ENCODE data around the gene UBXN11.
A peak's percentile ranks its signal among the peaks of the same experiment; 100 is the strongest.

Gene UBXN11, protein sequence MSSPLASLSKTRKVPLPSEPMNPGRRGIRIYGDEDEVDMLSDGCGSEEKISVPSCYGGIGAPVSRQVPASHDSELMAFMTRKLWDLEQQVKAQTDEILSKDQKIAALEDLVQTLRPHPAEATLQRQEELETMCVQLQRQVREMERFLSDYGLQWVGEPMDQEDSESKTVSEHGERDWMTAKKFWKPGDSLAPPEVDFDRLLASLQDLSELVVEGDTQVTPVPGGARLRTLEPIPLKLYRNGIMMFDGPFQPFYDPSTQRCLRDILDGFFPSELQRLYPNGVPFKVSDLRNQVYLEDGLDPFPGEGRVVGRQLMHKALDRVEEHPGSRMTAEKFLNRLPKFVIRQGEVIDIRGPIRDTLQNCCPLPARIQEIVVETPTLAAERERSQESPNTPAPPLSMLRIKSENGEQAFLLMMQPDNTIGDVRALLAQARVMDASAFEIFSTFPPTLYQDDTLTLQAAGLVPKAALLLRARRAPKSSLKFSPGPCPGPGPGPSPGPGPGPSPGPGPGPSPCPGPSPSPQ

GRCh38 chr1:26306290-26307229, at the start of gene UBXN11:
Gene UBXN11, minus strand, starts transcription at chr1:26306636. Its CDS starts 3,753 bp downstream, at chr1:26302883.
- H3K27ac ChIP-seq (ENCODE audit: low read length) = peak within 1 kb of the TSS; percentile 71
- ATAC-seq (ENCODE audit: insufficient read depth, low read depth) = peak; percentile 100
- H3K36me3 ChIP-seq (ENCODE audit: insufficient read depth, low read length) = no peaks in the 10 kb centered on the region
- H3K79me2 ChIP-seq (ENCODE audit: insufficient read depth, low read length) = no peaks in the 10 kb centered on the region
- no peaks in the 10 kb centered on the region for H3K9me3 ChIP-seq (ENCODE audit: insufficient read depth, low read length, severe bottlenecking)
- H3K4me2 ChIP-seq (ENCODE audit: insufficient read depth, low read length) = peak within 1 kb of the TSS; percentile 98
- peak within 1 kb of the TSS; percentile 68 for H3K9ac ChIP-seq (ENCODE audit: low read depth, low read length)
- peaks cover 26% of the 10 kb centered on the region for H3K4me1 ChIP-seq (ENCODE audit: insufficient read depth, low read length)
- no peaks in the 10 kb centered on the region for H4K20me1 ChIP-seq (ENCODE audit: insufficient read depth, low read length)
- H3K4me3 ChIP-seq (ENCODE audit: low read depth in 1 of 2, low read length in 2 of 2) = peak within 1 kb of the TSS; percentile 86 to 96
- DNase-seq = peak; percentile 94
- H2AFZ ChIP-seq (ENCODE audit: low read depth, low read length) = peak within 1 kb of the TSS; percentile 100
- TF ChIP-seq EZH2 (IDR thresholded peaks at IDR 0.05; ENCODE audit: borderline replicate concordance, low read depth, low read length, severe bottlenecking) = no peak
- TF ChIP-seq, protein P1, sequence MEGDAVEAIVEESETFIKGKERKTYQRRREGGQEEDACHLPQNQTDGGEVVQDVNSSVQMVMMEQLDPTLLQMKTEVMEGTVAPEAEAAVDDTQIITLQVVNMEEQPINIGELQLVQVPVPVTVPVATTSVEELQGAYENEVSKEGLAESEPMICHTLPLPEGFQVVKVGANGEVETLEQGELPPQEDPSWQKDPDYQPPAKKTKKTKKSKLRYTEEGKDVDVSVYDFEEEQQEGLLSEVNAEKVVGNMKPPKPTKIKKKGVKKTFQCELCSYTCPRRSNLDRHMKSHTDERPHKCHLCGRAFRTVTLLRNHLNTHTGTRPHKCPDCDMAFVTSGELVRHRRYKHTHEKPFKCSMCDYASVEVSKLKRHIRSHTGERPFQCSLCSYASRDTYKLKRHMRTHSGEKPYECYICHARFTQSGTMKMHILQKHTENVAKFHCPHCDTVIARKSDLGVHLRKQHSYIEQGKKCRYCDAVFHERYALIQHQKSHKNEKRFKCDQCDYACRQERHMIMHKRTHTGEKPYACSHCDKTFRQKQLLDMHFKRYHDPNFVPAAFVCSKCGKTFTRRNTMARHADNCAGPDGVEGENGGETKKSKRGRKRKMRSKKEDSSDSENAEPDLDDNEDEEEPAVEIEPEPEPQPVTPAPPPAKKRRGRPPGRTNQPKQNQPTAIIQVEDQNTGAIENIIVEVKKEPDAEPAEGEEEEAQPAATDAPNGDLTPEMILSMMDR (IDR thresholded peaks at IDR 0.05; ENCODE audit: borderline replicate concordance, extremely low read depth, low read length, poor library complexity, severe bottlenecking) = peak; percentile 14
- H3K27me3 ChIP-seq (ENCODE audit: insufficient read depth, low read length, poor library complexity) = no peaks in the 10 kb centered on the region

GRCh38 chr1:26356106-26356505, 49.7 kb upstream of the UBXN11 start:
- no peaks in the 10 kb centered on the region for H3K36me3 ChIP-seq (ENCODE audit: insufficient read depth, low read length)
- ATAC-seq (ENCODE audit: insufficient read depth, low read depth) (no peak), DNase-seq (no peak)
- H3K79me2 ChIP-seq (ENCODE audit: insufficient read depth, low read length) = no peaks in the 10 kb centered on the region
- TF ChIP-seq, protein P1 (IDR thresholded peaks at IDR 0.05; ENCODE audit: borderline replicate concordance, extremely low read depth, low read length, poor library complexity, severe bottlenecking) = no peak
- no peak for TF ChIP-seq EZH2 (IDR thresholded peaks at IDR 0.05; ENCODE audit: borderline replicate concordance, low read depth, low read length, severe bottlenecking)
- H4K20me1 ChIP-seq (ENCODE audit: insufficient read depth, low read length) = no peaks in the 10 kb centered on the region
- H3K27ac ChIP-seq (ENCODE audit: low read length) = no peak overlapping the region
- no peak overlapping the region for H3K4me2 ChIP-seq (ENCODE audit: insufficient read depth, low read length)
- H3K4me1 ChIP-seq (ENCODE audit: insufficient read depth, low read length) = no peaks in the 10 kb centered on the region
- H3K27me3 ChIP-seq (ENCODE audit: insufficient read depth, low read length, poor library complexity) = peaks cover 8% of the 10 kb centered on the region
- H2AFZ ChIP-seq (ENCODE audit: low read depth, low read length) = no peak overlapping the region
- H3K4me3 ChIP-seq (ENCODE audit: low read depth in 1 of 2, low read length in 2 of 2) = no peak overlapping the region
- no peaks in the 10 kb centered on the region for H3K9me3 ChIP-seq (ENCODE audit: insufficient read depth, low read length, severe bottlenecking)
- no peak overlapping the region for H3K9ac ChIP-seq (ENCODE audit: low read depth, low read length)

GRCh38 chr1:26354972-26355371, 48.5 kb upstream of the UBXN11 start:
- Histone ChIP-seq H3K4me1 (ENCODE audit: insufficient read depth, low read length) (no peaks in the 10 kb centered on the region), H3K27me3 (ENCODE audit: insufficient read depth, low read length, poor library complexity) (peaks cover 8% of the 10 kb centered on the region), H3K36me3 (ENCODE audit: insufficient read depth, low read length) (no peaks in the 10 kb centered on the region), H2AFZ (ENCODE audit: low read depth, low read length) (no peak overlapping the region), H3K4me3 (ENCODE audit: low read depth in 1 of 2, low read length in 2 of 2) (no peak overlapping the region), H3K4me2 (ENCODE audit: insufficient read depth, low read length) (no peak overlapping the region), H3K9ac (ENCODE audit: low read depth, low read length) (no peak overlapping the region), H3K27ac (ENCODE audit: low read length) (no peak overlapping the region), H3K9me3 (ENCODE audit: insufficient read depth, low read length, severe bottlenecking) (no peaks in the 10 kb centered on the region), H4K20me1 (ENCODE audit: insufficient read depth, low read length) (no peaks in the 10 kb centered on the region), H3K79me2 (ENCODE audit: insufficient read depth, low read length) (no peaks in the 10 kb centered on the region)
- no peak for ATAC-seq (ENCODE audit: insufficient read depth, low read depth)
- TF ChIP-seq EZH2 (IDR thresholded peaks at IDR 0.05; ENCODE audit: borderline replicate concordance, low read depth, low read length, severe bottlenecking) = no peak
- TF ChIP-seq, protein P1 (IDR thresholded peaks at IDR 0.05; ENCODE audit: borderline replicate concordance, extremely low read depth, low read length, poor library complexity, severe bottlenecking) = no peak
- no peak for DNase-seq

Data from DND-41 (cell line).